OCI-LY7 (cell line): ENCODE measurements around the gene LDAH.

Experiments used
- CTCF ChIP-seq: fragments of 200-600 bp; sonication (generic); conservative IDR thresholded peaks from 2 replicates; pipeline ENCODE4 v1.5.1; 2014; ENCODE audit warnings: mild to moderate bottlenecking, antibody characterized with exemption, low read length, moderate library complexity, mixed read lengths
- EZH2phosphoT487 ChIP-seq: fragments of 200-600 bp; sonication (generic); IDR thresholded peaks from 2 replicates; pipeline ENCODE4 v1.6.1; 2018; ENCODE audit warnings: low read depth, borderline replicate concordance, mild to moderate bottlenecking, mixed run types, antibody characterized with exemption, low read length, moderate library complexity, mixed read lengths

- TF ChIP-seq CTCF: no peak
- TF ChIP-seq EZH2phosphoT487: no peak
Measured at GRCh38 chr2:20664071-20664390, 158.9 kb downstream of the LDAH start.
